Activated B cell treated with CpG ODN at 0.5 μM for 24 hours (primary cell): ENCODE results near the gene CBARP. TPM values are rescaled to one million over a fixed set of nuclear protein-coding genes. Genes with fewer than 3 reads are reported as not detected.
A peak's percentile ranks its signal among the peaks of the same experiment; 100 is the strongest.

Experiments
- ATAC-seq: fragments of 200-7000 bp; cut with Tn5 transposase; one replicate; pipeline ENCODE4 v1.10.0; 2021; ENCODE audit warnings: low read depth, mild to moderate bottlenecking, moderate library complexity
- CTCF ChIA-PET: fragments of 350-600 bp; sonication (Branson Sonifier 250); formaldehyde crosslinking; loops from one replicate; lab custom pipeline; 2021; ENCODE audit warnings: antibody characterized with exemption; lab: Charles Lee
- POLR2A ChIA-PET: fragments of 350-600 bp; sonication (Branson Sonifier 250); formaldehyde crosslinking; loops from one replicate; lab custom pipeline; 2021; ENCODE audit warnings: antibody characterized with exemption; lab: Charles Lee
- DNase-seq: peaks from one replicate; pipeline ENCODE4 v3.0.0; 2022
- H3K27ac Mint-ChIP-seq: one replicate; pipeline ENCODE4 v1.8.0; 2020; ENCODE audit warnings: mixed read lengths
- H3K27me3 Mint-ChIP-seq: one replicate; pipeline ENCODE4 v1.8.0; 2021; ENCODE audit warnings: mixed read lengths
- H3K36me3 Mint-ChIP-seq: one replicate; pipeline ENCODE4 v1.8.0; 2021; ENCODE audit warnings: low read depth, mixed read lengths
- H3K4me1 Mint-ChIP-seq: one replicate; pipeline ENCODE4 v1.8.0; 2021; ENCODE audit warnings: mixed read lengths
- H3K4me3 Mint-ChIP-seq: one replicate; pipeline ENCODE4 v1.8.0; 2020; ENCODE audit warnings: mild to moderate bottlenecking, mixed read lengths
- H3K9me3 Mint-ChIP-seq: one replicate; pipeline ENCODE4 v1.8.0; 2020; ENCODE audit warnings: mixed read lengths
- intact Hi-C: fragments of 100-400 bp; cut with micrococcal nuclease; formaldehyde crosslinking; loops from one replicate; pipeline ENCODE4 v1.15.1; 2024
- total RNA-seq: library from RNA; stranded (reverse); gene quantifications from 2 replicates; pipeline ENCODE4 v1.2.3, GENCODE V29; 2022
- TF ChIP-seq, protein P1 (sequence below): fragments of 200-600 bp; IDR thresholded peaks from one replicate; pipeline ENCODE4 v1.8.0; 2022; ENCODE audit warnings: antibody characterized with exemption, mild to moderate bottlenecking

CBARP gene
- total RNA-seq, 1 donor from 2014 or later: 0.64 TPM

DNA sequence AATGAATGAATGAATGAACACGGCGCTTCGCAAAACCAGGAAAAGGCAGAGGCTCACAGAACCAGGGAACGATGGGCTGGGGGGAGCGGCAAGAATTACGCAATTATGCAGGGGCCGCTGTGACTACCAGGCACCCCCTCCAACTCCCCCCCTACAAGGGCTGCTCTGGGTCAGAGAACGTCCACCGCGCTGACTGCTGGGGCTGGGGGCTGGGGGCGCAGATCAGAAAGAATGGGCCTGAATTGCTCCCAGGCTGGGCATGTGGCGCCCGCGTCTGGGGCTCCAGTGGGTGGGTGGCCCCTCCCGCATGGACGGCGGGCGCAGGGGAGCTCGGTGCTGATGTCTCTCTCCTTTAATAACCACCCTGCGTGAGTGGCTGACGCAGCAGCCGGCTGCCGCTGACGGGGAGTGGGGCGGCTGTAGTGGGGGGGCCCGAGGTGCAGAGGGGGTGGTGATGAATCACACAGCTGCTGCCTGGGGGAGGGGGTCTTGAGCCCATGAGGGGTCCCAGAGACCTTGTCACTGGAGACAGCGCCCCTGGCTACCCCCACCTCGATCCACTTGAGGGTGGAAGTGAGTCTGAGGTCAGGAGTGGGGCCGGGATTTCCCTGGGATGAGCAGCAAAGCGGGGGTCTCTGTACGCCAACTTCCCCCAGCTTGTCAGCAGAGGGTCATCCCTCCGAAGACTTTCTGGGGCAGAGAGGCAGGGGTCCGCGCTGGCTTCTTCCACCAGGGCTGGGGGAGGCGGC is 29.8 kb upstream of the CBARP start:
- TF ChIP-seq, protein P1, sequence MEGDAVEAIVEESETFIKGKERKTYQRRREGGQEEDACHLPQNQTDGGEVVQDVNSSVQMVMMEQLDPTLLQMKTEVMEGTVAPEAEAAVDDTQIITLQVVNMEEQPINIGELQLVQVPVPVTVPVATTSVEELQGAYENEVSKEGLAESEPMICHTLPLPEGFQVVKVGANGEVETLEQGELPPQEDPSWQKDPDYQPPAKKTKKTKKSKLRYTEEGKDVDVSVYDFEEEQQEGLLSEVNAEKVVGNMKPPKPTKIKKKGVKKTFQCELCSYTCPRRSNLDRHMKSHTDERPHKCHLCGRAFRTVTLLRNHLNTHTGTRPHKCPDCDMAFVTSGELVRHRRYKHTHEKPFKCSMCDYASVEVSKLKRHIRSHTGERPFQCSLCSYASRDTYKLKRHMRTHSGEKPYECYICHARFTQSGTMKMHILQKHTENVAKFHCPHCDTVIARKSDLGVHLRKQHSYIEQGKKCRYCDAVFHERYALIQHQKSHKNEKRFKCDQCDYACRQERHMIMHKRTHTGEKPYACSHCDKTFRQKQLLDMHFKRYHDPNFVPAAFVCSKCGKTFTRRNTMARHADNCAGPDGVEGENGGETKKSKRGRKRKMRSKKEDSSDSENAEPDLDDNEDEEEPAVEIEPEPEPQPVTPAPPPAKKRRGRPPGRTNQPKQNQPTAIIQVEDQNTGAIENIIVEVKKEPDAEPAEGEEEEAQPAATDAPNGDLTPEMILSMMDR: no peak
- ATAC-seq (no peak), DNase-seq (no peak)
- Mint-ChIP-seq H3K36me3 (peaks cover 28% of the 10 kb centered on the region), H3K27me3 (no peaks in the 10 kb centered on the region), H3K4me3 (peak overlapping the region; percentile 57), H3K9me3 (no peaks in the 10 kb centered on the region), H3K4me1 (peaks cover 81% of the 10 kb centered on the region), H3K27ac (peak overlapping the region; percentile 56)
- intact Hi-C loops: loop anchor here (2.0 kb wide), 2 partner anchors 139 to 471 kb away; partner anchors contain the start of genes DAZAP1 and PTBP1
- CTCF ChIA-PET: interaction anchor here (1.5 to 9.8 kb wide), 4 partner anchors 14 to 25 kb away, joined by 8 to 540 read pairs (median 18); partner anchors contain the start of gene ATP5F1D
- POLR2A ChIA-PET: interaction anchor here (1.0 to 11.5 kb wide), 6 partner anchors 8 to 173 kb away, joined by 4 to 824 read pairs (median 57); partner anchors contain the start of genes ATP5F1D, CBARP, FAM174C and POLR2E

DNA sequence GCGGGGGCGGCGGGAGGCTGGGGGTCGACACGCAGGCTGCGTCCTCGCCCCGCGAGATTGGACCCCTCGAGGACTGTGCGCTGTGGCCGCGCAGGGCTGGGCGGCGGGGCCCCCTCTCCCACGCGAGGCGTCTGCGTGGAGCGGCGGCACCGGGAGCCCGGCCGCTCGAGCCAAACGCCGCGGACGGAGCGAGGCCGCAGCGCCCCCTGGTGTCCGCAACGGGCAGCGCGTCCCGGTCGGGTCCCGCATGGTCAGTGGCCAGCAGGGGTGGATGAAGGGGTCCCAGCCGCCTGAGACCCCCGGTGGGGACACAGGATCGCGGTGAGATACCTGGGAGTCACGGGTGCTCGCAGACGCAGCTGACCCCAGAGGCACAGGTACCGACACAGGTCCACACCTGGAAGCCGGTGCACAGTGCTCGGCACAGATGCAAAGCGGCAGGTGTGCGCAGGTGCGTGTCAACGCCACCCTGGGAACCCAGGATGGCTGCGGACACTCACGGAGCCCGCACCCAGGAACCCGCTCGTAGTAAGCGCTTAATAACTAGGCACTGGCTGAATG is 29.2 kb upstream of the CBARP start:
- ChIA-PET CTCF (interaction anchor here (1.0 to 9.8 kb wide), 9 partner anchors 8 to 201 kb away, joined by 3 to 540 read pairs (median 4); partner anchors contain the start of genes ATP5F1D and FAM174C), POLR2A (interaction anchor here (0.6 to 11.5 kb wide), 9 partner anchors 8 to 348 kb away, joined by 4 to 824 read pairs (median 28); partner anchors contain the start of genes ATP5F1D, CBARP and FAM174C)
- H3K9me3 Mint-ChIP-seq: no peaks in the 10 kb centered on the region
- H3K4me3 Mint-ChIP-seq: peak overlapping the region; percentile 72
- ATAC-seq: peak; percentile 4
- TF ChIP-seq, protein P1: peak; percentile 71
- H3K4me1 Mint-ChIP-seq: peaks cover 80% of the 10 kb centered on the region
- peak; percentile 89 for DNase-seq
- intact Hi-C loops: loop anchor here (1.0 kb wide), 2 partner anchors 19 to 23 kb away; partner anchors contain the start of gene MIDN
- peak overlapping the region; percentile 56 for H3K27ac Mint-ChIP-seq
- no peaks in the 10 kb centered on the region for H3K27me3 Mint-ChIP-seq
- peaks cover 22% of the 10 kb centered on the region for H3K36me3 Mint-ChIP-seq

DNA sequence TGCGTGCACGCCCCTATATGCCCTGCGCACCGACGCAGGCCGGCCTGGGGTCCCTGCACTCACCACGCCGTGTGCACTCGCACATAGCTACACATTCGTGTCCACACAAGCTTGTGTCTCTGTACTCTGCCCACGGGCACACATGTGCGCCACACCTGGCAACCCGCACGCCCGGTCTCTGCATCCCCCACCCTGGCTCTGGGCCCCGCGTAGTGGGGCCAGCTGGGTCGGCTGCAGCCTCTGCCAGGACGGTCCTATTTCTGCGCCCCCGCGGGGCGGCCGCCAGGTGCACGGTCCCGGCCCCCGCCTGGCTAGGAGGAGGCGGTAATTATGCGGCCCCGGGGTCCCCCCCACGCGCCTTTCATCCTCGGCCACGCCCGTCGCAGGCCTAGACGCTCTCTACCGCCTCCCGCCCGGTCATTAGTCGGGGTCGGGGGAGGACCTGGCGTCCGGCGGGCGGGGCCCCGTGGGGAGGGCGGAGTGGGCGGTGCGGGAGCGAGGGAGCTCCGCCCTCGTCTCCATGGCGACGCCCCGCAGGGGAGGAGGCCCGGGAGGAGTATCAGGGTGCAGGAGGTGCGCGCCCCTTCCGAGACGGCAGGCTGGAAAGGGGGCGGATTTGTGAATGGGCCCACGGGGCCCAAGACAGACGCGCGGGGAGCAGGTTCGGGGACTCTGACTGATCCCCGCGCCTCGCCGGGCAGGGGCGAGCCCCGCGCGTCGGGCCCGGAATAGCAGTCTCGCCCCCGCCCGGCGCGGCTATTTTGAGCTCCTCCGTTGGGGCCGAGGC is 28.5 kb upstream of the CBARP start:
- POLR2A ChIA-PET: interaction anchor here (0.6 to 11.5 kb wide), 9 partner anchors 7 to 348 kb away, joined by 3 to 824 read pairs (median 16); partner anchors contain the start of genes ATP5F1D, CBARP and FAM174C
- peak; percentile 22 for ATAC-seq

DNA sequence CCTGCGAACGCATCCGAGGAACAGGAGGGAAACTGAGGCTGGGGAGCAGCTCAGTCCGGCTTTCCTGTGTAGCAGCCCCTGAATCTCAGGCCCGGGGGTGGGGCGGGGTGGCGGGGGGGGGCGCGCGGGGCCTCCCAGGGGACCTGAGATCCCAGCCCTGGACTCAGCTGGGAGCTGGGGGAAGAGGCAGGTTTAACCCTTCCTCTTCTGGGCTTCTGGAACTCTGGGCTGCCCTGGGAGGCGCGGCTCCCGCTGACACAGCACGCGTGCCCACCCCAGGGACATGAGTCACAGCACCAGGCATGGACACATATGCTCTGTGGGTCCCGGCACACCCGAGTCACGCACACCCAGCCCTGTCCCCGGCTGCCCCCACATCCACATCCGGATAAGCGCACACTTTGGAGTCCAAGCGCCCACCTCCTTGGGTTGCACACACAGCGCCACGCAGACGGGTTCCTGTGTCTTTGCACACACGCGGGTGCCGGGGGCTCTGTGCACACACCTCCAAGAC is 27.9 kb upstream of the CBARP start:
- peaks cover 76% of the 10 kb centered on the region for H3K4me1 Mint-ChIP-seq
- CTCF ChIA-PET: interaction anchor here (1.1 to 9.8 kb wide), 3 partner anchors 9 to 23 kb away, joined by 3 to 540 read pairs (median 4); partner anchors contain the start of gene ATP5F1D
- peak; percentile 1 for ATAC-seq

More for the DNA sequence above, 28.5 kb upstream of the CBARP start:
- DNase-seq: peak; percentile 90
- peaks cover 18% of the 10 kb centered on the region for H3K36me3 Mint-ChIP-seq
- H3K27me3 Mint-ChIP-seq: no peaks in the 10 kb centered on the region
- CTCF ChIA-PET: interaction anchor here (1.0 to 9.8 kb wide), 9 partner anchors 9 to 200 kb away, joined by 3 to 540 read pairs (median 4); partner anchors contain the start of genes ATP5F1D and FAM174C
- no peaks in the 10 kb centered on the region for H3K9me3 Mint-ChIP-seq
- intact Hi-C loops: loop anchor here (1.0 kb wide), 2 partner anchors 18 to 22 kb away; partner anchors contain the start of gene MIDN
- TF ChIP-seq, protein P1: no peak
- peak overlapping the region; percentile 72 for H3K4me3 Mint-ChIP-seq
- peak overlapping the region; percentile 94 for H3K27ac Mint-ChIP-seq
- peaks cover 80% of the 10 kb centered on the region for H3K4me1 Mint-ChIP-seq

More for the DNA sequence above, 27.9 kb upstream of the CBARP start:
- Mint-ChIP-seq H3K9me3 (no peaks in the 10 kb centered on the region), H3K4me3 (peak overlapping the region; percentile 78), H3K27me3 (no peaks in the 10 kb centered on the region), H3K36me3 (peaks cover 12% of the 10 kb centered on the region), H3K27ac (peak overlapping the region; percentile 94)
- intact Hi-C loops: loop anchor here (1.0 kb wide), 2 partner anchors 17 to 21 kb away; partner anchors contain the start of gene MIDN
- TF ChIP-seq, protein P1: no peak
- peak; percentile 64 for DNase-seq
- POLR2A ChIA-PET: interaction anchor here (0.6 to 11.5 kb wide), 8 partner anchors 8 to 810 kb away, joined by 3 to 824 read pairs (median 22); partner anchors contain the start of genes ATP5F1D, CBARP and FAM174C
